ENCODE data around the gene PPM1E.
"Not testable (repeated sequence)": the region's sequence is repeated elsewhere in the genome, so short reads cannot be mapped to it uniquely, and the experiment has no call there.

- not testable (repeated sequence) for TF ChIP-seq CTCF, EP300 (IDR thresholded peaks at IDR 0.05)
Measured at GRCh38 chr17:58749627-58750026, 6.0 kb upstream of the PPM1E start.
